IMR-90 (cell line): Measurements from ENCODE around the gene DENND1C. TPM values are rescaled to one million over a fixed set of nuclear protein-coding genes. Genes with fewer than 3 reads are reported as not detected.

ENCODE experiments used
- ATAC-seq: fragments of 200-7000 bp; cut with Tn5 transposase; 2 replicates; pipeline ENCODE4 v1.9.1; 2020; ENCODE audit warnings: low read depth, mild to moderate bottlenecking, moderate library complexity
- BruUV-seq: library from RNA; stranded (reverse); fragments of 400-500 nt; replicated peaks from 2 replicates; lab custom pipeline; 2021; lab: Mats Ljungman, UMichigan
- CTCF ChIA-PET: fragments of 300-600 bp; formaldehyde crosslinking; extraction: SDS; loops from one replicate; lab custom pipeline; 2021; ENCODE audit warnings: antibody characterized with exemption; lab: Yijun Ruan, JAX
- POLR2A ChIA-PET: fragments of 300-600 bp; sonication (Branson Sonifier 250); formaldehyde crosslinking; loops from one replicate; lab custom pipeline; 2022; ENCODE audit warnings: antibody characterized with exemption; ENCODE audit not compliant: unreplicated experiment; lab: Charles Lee
- DNase-seq: peaks from one replicate; pipeline ENCODE4 v3.0.0; 2013
- H2AFZ ChIP-seq: replicated peaks from 2 replicates; pipeline ENCODE3; 2013; ENCODE audit warnings: low read length, mild to moderate bottlenecking; ENCODE audit not compliant: poor library complexity
- H2AK5ac ChIP-seq: 2 replicates; pipeline ENCODE4 v1.6.1; 2013; ENCODE audit warnings: low read depth, low read length, inconsistent platforms
- H2AK9ac ChIP-seq: replicated peaks from 2 replicates; pipeline ENCODE3; 2013; ENCODE audit warnings: mild to moderate bottlenecking, low read depth, low read length, moderate library complexity; ENCODE audit not compliant: poor library complexity
- H2BK120ac ChIP-seq: 2 replicates; pipeline ENCODE4 v1.6.1; 2013; ENCODE audit warnings: low read depth, low read length, inconsistent platforms
- H2BK15ac ChIP-seq: 3 replicates; pipeline ENCODE4 v1.6.1; 2013; ENCODE audit warnings: low read depth, low read length, inconsistent platforms
- H2BK20ac ChIP-seq: 2 replicates; pipeline ENCODE4 v1.6.1; 2013; ENCODE audit warnings: low read depth, mild to moderate bottlenecking, inconsistent platforms, low read length, moderate library complexity
- H2BK5ac ChIP-seq: 2 replicates; pipeline ENCODE4 v1.6.1; 2013; ENCODE audit warnings: mild to moderate bottlenecking, low read depth, low read length, inconsistent platforms; ENCODE audit not compliant: poor library complexity, severe bottlenecking
- H3K14ac ChIP-seq: replicated peaks from 2 replicates; pipeline ENCODE4 v1.6.1; 2013; ENCODE audit warnings: low read depth, low read length, inconsistent platforms
- H3K18ac ChIP-seq: 2 replicates; pipeline ENCODE4 v1.6.1; 2013; ENCODE audit warnings: low read depth, low read length, control low read depth
- H3K23ac ChIP-seq: 2 replicates; pipeline ENCODE4 v1.6.1; 2013; ENCODE audit warnings: low read depth, low read length, inconsistent platforms
- H3K27ac ChIP-seq: 2 replicates; pipeline ENCODE4 v1.5.1; 2013; ENCODE audit warnings: mild to moderate bottlenecking, control low read depth, low read length; ENCODE audit not compliant: insufficient read depth
- H3K27me3 ChIP-seq: 2 replicates; pipeline ENCODE4 v1.6.1; 2013; ENCODE audit warnings: low read length; ENCODE audit not compliant: control insufficient read depth, insufficient read depth
- H3K36me3 ChIP-seq: 2 replicates; pipeline ENCODE4 v1.6.1; 2013; ENCODE audit warnings: low read length, mixed read lengths; ENCODE audit not compliant: control insufficient read depth, insufficient read depth
- H3K4ac ChIP-seq: 2 replicates; pipeline ENCODE4 v1.6.1; 2013; ENCODE audit warnings: low read depth, low read length, inconsistent platforms
- H3K4me1 ChIP-seq: 2 replicates; pipeline ENCODE4 v1.6.1; 2013; ENCODE audit warnings: low read length, mixed read lengths; ENCODE audit not compliant: control insufficient read depth, insufficient read depth
- H3K4me2 ChIP-seq: 2 replicates; pipeline ENCODE4 v1.6.1; 2013; ENCODE audit warnings: low read depth, mild to moderate bottlenecking, control low read depth, low read length, moderate library complexity
- H3K4me3 ChIP-seq: 2 replicates; pipeline ENCODE4 v1.5.1; 2013; ENCODE audit warnings: low read depth, mild to moderate bottlenecking, control low read depth, low read length, moderate library complexity; ENCODE audit not compliant: insufficient read depth
- H3K56ac ChIP-seq: 2 replicates; pipeline ENCODE4 v1.6.1; 2013; ENCODE audit warnings: low read length, inconsistent platforms; ENCODE audit not compliant: insufficient read depth; ENCODE audit errors: extremely low read depth
- H3K79me1 ChIP-seq, 2 experiments: 2 replicates each; pipeline ENCODE4 v1.6.1; 2013; ENCODE audit warnings: low read length in 2 of 2, inconsistent platforms in 1 of 2, low read depth in 1 of 2
- H3K9ac ChIP-seq: 2 replicates; pipeline ENCODE4 v1.6.1; 2013; ENCODE audit warnings: low read depth, low read length, control low read depth
- H3K9me1 ChIP-seq: 2 replicates; pipeline ENCODE4 v1.6.1; 2013; ENCODE audit warnings: low read length, inconsistent platforms; ENCODE audit not compliant: insufficient read depth
- H3K9me3 ChIP-seq: 2 replicates; pipeline ENCODE4 v1.6.1; 2013; ENCODE audit warnings: low read length; ENCODE audit not compliant: control insufficient read depth, insufficient read depth
- H4K20me1 ChIP-seq: 2 replicates; pipeline ENCODE4 v1.6.1; 2013; ENCODE audit warnings: low read length, inconsistent platforms; ENCODE audit not compliant: insufficient read depth
- H4K5ac ChIP-seq: 2 replicates; pipeline ENCODE4 v1.6.1; 2013; ENCODE audit warnings: mild to moderate bottlenecking, low read depth, low read length, control low read depth
- H4K8ac ChIP-seq, 2 experiments: 2 replicates each; pipeline ENCODE4 v1.6.1; 2013; ENCODE audit warnings: low read depth in 2 of 2, low read length in 2 of 2, control low read depth in 1 of 2, inconsistent platforms in 1 of 2
- H4K91ac ChIP-seq: 2 replicates; pipeline ENCODE4 v1.6.1; 2013; ENCODE audit warnings: low read depth, low read length, inconsistent platforms; ENCODE audit not compliant: insufficient read depth
- BHLHE40 ChIP-seq: fragments of 150-350 bp; IDR thresholded peaks from 2 replicates; pipeline ENCODE4 v1.6.1; 2016; ENCODE audit warnings: mild to moderate bottlenecking, low read depth, low read length
- CEBPB ChIP-seq: IDR thresholded peaks from 2 replicates; pipeline ENCODE4 v1.6.1; 2012; ENCODE audit warnings: low read depth, low read length, improper control_type of control experiment
- CTCF ChIP-seq: conservative IDR thresholded peaks from 2 replicates; pipeline ENCODE4 v1.5.1; 2012; ENCODE audit warnings: mild to moderate bottlenecking, low read depth, low read length, improper control_type of control experiment
- FOS ChIP-seq: fragments of 150-350 bp; IDR thresholded peaks from 2 replicates; pipeline ENCODE4 v1.6.1; 2016; ENCODE audit warnings: low read depth, low read length
- MAZ ChIP-seq: IDR thresholded peaks from 2 replicates; pipeline ENCODE4 v1.6.1; 2012; ENCODE audit warnings: low read depth, mild to moderate bottlenecking, low read length, improper control_type of control experiment, moderate library complexity, borderline replicate concordance
- MXI1 ChIP-seq: IDR thresholded peaks from 2 replicates; pipeline ENCODE4 v1.6.1; 2012; ENCODE audit warnings: low read depth, mild to moderate bottlenecking, low read length, moderate library complexity, borderline replicate concordance
- NFE2L2 ChIP-seq: fragments of 150-350 bp; IDR thresholded peaks from 2 replicates; pipeline ENCODE4 v1.6.1; 2016; ENCODE audit warnings: low read depth, mild to moderate bottlenecking, low read length
- POLR2A ChIP-seq: IDR thresholded peaks from 2 replicates; pipeline ENCODE4 v1.6.1; 2012; ENCODE audit warnings: mild to moderate bottlenecking, low read depth, low read length
- RAD21 ChIP-seq: IDR thresholded peaks from 2 replicates; pipeline ENCODE4 v1.6.1; 2012; ENCODE audit warnings: low read length, improper control_type of control experiment
- RCOR1 ChIP-seq: IDR thresholded peaks from 2 replicates; pipeline ENCODE4 v1.6.1; 2012; ENCODE audit warnings: mild to moderate bottlenecking, low read length, improper control_type of control experiment; ENCODE audit not compliant: insufficient replicate concordance
- RFX5 ChIP-seq: IDR thresholded peaks from 2 replicates; pipeline ENCODE4 v1.8.0; 2012; ENCODE audit warnings: low read depth, mild to moderate bottlenecking, low read length, moderate library complexity
- WGBS, 2 experiments: methylation state at CpG; one replicate each; pipeline versions ENCODE4 v1.1.5 to v1.1.7; 2013; ENCODE audit warnings: missing lambda C conversion rate in 2 of 2; ENCODE audit not compliant: insufficient read length in 1 of 2; ENCODE audit errors: extremely low coverage in 2 of 2; 5-methylcytosine and 5-hydroxymethylcytosine counted together
- dilution Hi-C: fragments of 300-500 bp; cut with HindIII; formaldehyde crosslinking; loops from one replicate; pipeline ENCODE4 v1.14.3; 2018; ENCODE audit warnings: low sequenced_read_pairs; ENCODE audit not compliant: unreplicated experiment
- in situ Hi-C: fragments of 300-500 bp; cut with MboI; formaldehyde crosslinking; loops from 3 replicates; pipeline ENCODE4 v1.14.3; 2019; ENCODE audit warnings: low sequenced_read_pairs, inconsistent platforms, mixed read lengths
- intact Hi-C: fragments of 100-400 bp; cut with micrococcal nuclease; formaldehyde crosslinking; loops from 2 replicates; pipeline ENCODE4 v1.10.0; 2022
- polyA plus RNA-seq, 3 experiments: library from polyadenylated mRNA; depleted of rRNA; stranded (reverse); fragments of >200 nt; gene quantifications; 2 replicates each; pipeline ENCODE4 v1.2.3, GENCODE V29; 2012; ENCODE audit warnings: low replicate concordance in 1 of 3
- total RNA-seq: library from RNA; depleted of rRNA; stranded (reverse); fragments of >200 nt; gene quantifications from 2 replicates; pipeline ENCODE4 v1.2.3, GENCODE V29; 2012
- TF ChIP-seq, protein P1 (sequence below): fragments of 150-350 bp; IDR thresholded peaks from 2 replicates; pipeline ENCODE4 v1.6.1; 2017; ENCODE audit warnings: mild to moderate bottlenecking, antibody characterized with exemption, low read length, low read depth
- TF ChIP-seq, protein P2 (sequence below): fragments of 150-350 bp; IDR thresholded peaks from 2 replicates; pipeline ENCODE4 v1.6.1; 2016; ENCODE audit warnings: low read depth, mild to moderate bottlenecking, low read length, moderate library complexity, borderline replicate concordance

The DENND1C gene
- total and polyA plus RNA-seq, 2 of the 4 experiments (the other 2 are of a cell fraction): not detected

- BruUV-seq: no TSS peak
- ATAC-seq: no peak
These were observed 48.4 kb downstream of the DENND1C start for GRCh38 chr19:6433165-6433564.

More at GRCh38 chr19:6433165-6433564, 48.4 kb downstream of the DENND1C start:
- H4K8ac ChIP-seq: no peak overlapping the region
- H3K9ac ChIP-seq: no peak overlapping the region
- H3K4me1 ChIP-seq: no peaks in the 10 kb centered on the region
- H4K20me1 ChIP-seq: no peaks in the 10 kb centered on the region
- TF ChIP-seq NFE2L2: no peak
- no peak for TF ChIP-seq RCOR1
- TF ChIP-seq, protein P1, sequence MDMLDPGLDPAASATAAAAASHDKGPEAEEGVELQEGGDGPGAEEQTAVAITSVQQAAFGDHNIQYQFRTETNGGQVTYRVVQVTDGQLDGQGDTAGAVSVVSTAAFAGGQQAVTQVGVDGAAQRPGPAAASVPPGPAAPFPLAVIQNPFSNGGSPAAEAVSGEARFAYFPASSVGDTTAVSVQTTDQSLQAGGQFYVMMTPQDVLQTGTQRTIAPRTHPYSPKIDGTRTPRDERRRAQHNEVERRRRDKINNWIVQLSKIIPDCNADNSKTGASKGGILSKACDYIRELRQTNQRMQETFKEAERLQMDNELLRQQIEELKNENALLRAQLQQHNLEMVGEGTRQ: no peak
- no peak for TF ChIP-seq BHLHE40
- TF ChIP-seq CEBPB: no peak
- TF ChIP-seq MAZ: no peak
- TF ChIP-seq RFX5: no peak
- TF ChIP-seq FOS: no peak
- TF ChIP-seq POLR2A: no peak
- no peak for TF ChIP-seq MXI1
- no peak for TF ChIP-seq CTCF
- TF ChIP-seq, protein P2, sequence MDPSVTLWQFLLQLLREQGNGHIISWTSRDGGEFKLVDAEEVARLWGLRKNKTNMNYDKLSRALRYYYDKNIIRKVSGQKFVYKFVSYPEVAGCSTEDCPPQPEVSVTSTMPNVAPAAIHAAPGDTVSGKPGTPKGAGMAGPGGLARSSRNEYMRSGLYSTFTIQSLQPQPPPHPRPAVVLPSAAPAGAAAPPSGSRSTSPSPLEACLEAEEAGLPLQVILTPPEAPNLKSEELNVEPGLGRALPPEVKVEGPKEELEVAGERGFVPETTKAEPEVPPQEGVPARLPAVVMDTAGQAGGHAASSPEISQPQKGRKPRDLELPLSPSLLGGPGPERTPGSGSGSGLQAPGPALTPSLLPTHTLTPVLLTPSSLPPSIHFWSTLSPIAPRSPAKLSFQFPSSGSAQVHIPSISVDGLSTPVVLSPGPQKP: no peak
- no peak for TF ChIP-seq RAD21
- no peak overlapping the region for H2AK5ac ChIP-seq
- H2AFZ ChIP-seq: no peak overlapping the region
- H3K14ac ChIP-seq: no peak overlapping the region
- no peaks in the 10 kb centered on the region for H3K9me1 ChIP-seq
- no peak overlapping the region for H4K5ac ChIP-seq
- H2AK9ac ChIP-seq: no peak overlapping the region
- H3K79me1 ChIP-seq: no peaks in the 10 kb centered on the region
- no peak overlapping the region for H3K4ac ChIP-seq
- H2BK15ac ChIP-seq: no peak overlapping the region
- H3K9me3 ChIP-seq: no peaks in the 10 kb centered on the region
- no peak overlapping the region for H2BK120ac ChIP-seq
- intact Hi-C loops: no loop called here
- dilution Hi-C loops: no loop called here
- WGBS, 2 experiments: 61% methylated on average over 4 of the region's 11 CpGs; no CpG with 5 or more reads in 1 of the 2 experiments
- peaks cover 8% of the 10 kb centered on the region; the same call in 1 of the 2 replicates for H3K27me3 ChIP-seq
- no peaks in the 10 kb centered on the region for H3K36me3 ChIP-seq
- no peak overlapping the region for H3K4me3 ChIP-seq
- H3K56ac ChIP-seq: no peak overlapping the region
- no peak overlapping the region for H2BK20ac ChIP-seq
- CTCF ChIA-PET: no interaction called here
- POLR2A ChIA-PET: no interaction called here
- H3K23ac ChIP-seq: no peak overlapping the region
- H4K91ac ChIP-seq: no peak overlapping the region
- no peak overlapping the region for H3K4me2 ChIP-seq
- H3K18ac ChIP-seq: no peak overlapping the region
- no peak overlapping the region for H3K27ac ChIP-seq
- no peak overlapping the region for H2BK5ac ChIP-seq
- DNase-seq: no peak
- in situ Hi-C loops: no loop called here
